Endothelial cell (in vitro differentiated cells): ENCODE measurements around the gene LENG8. TPM values are rescaled to one million over a fixed set of nuclear protein-coding genes. Genes with fewer than 3 reads are reported as not detected.
A peak's percentile ranks its signal among the peaks of the same experiment; 100 is the strongest.

Experiments used
- DNase-seq: peaks from one replicate; pipeline ENCODE4 v3.0.0; 2021; ENCODE audit warnings: low spot score
- H3K27ac Mint-ChIP-seq: one replicate; pipeline ENCODE4 v1.8.0; 2021; ENCODE audit warnings: mixed read lengths, inconsistent platforms; ENCODE audit not compliant: unreplicated experiment
- H3K27me3 Mint-ChIP-seq: one replicate; pipeline ENCODE4 v1.8.0; 2021; ENCODE audit warnings: mild to moderate bottlenecking, moderate library complexity, mixed read lengths, inconsistent platforms; ENCODE audit not compliant: unreplicated experiment
- H3K36me3 Mint-ChIP-seq: one replicate; pipeline ENCODE4 v1.8.0; 2021; ENCODE audit warnings: mild to moderate bottlenecking, low read depth, mixed read lengths, inconsistent platforms; ENCODE audit not compliant: unreplicated experiment
- H3K4me1 Mint-ChIP-seq: one replicate; pipeline ENCODE4 v1.8.0; 2021; ENCODE audit warnings: mild to moderate bottlenecking, mixed read lengths, inconsistent platforms; ENCODE audit not compliant: unreplicated experiment
- H3K4me3 Mint-ChIP-seq: one replicate; pipeline ENCODE4 v1.8.0; 2021; ENCODE audit warnings: mild to moderate bottlenecking, mixed read lengths, inconsistent platforms; ENCODE audit not compliant: unreplicated experiment
- H3K9me3 Mint-ChIP-seq: one replicate; pipeline ENCODE4 v1.8.0; 2021; ENCODE audit warnings: mixed read lengths, inconsistent platforms; ENCODE audit not compliant: unreplicated experiment
- CTCF ChIP-seq: fragments of 200-600 bp; sonication (generic); IDR thresholded peaks from one replicate; pipeline ENCODE4 v1.5.0; 2021; ENCODE audit warnings: antibody characterized with exemption; ENCODE audit not compliant: unreplicated experiment
- total RNA-seq: library from RNA; stranded (reverse); fragmentation: NEBNext Ultra II Directional; extraction: Animal tissue kit (Norgen Biotek cat#: 25700); gene quantifications from one replicate; pipeline ENCODE4 v1.2.1, GENCODE V29; 2021; ENCODE audit not compliant: unreplicated experiment

Gene LENG8
- total RNA-seq, 1 donor from 2014 or later, result 162 TPM

- H3K27ac Mint-ChIP-seq, result no peak overlapping the region
- H3K4me3 Mint-ChIP-seq, result no peak overlapping the region
- H3K4me1 Mint-ChIP-seq, result peaks cover 7% of the 10 kb centered on the region
- peaks cover 8% of the 10 kb centered on the region for H3K27me3 Mint-ChIP-seq
- H3K36me3 Mint-ChIP-seq, result no peaks in the 10 kb centered on the region
- no peak for DNase-seq
- no peaks in the 10 kb centered on the region for H3K9me3 Mint-ChIP-seq
- TF ChIP-seq CTCF, result no peak
Observed at GRCh38 chr19:54431255-54431838, 17.7 kb upstream of the LENG8 start.

- no peaks in the 10 kb centered on the region for H3K9me3 Mint-ChIP-seq
- peaks cover 8% of the 10 kb centered on the region for H3K27me3 Mint-ChIP-seq
- H3K4me1 Mint-ChIP-seq, result peaks cover 7% of the 10 kb centered on the region
- TF ChIP-seq CTCF, result no peak
- no peak overlapping the region for H3K27ac Mint-ChIP-seq
- no peak overlapping the region for H3K4me3 Mint-ChIP-seq
- no peaks in the 10 kb centered on the region for H3K36me3 Mint-ChIP-seq
- no peak for DNase-seq
Observed at GRCh38 chr19:54432144-54432738, 16.8 kb upstream of the LENG8 start.

GRCh38 chr19:54433697-54434096 lies 15.3 kb upstream of the LENG8 start:
- DNase-seq, result no peak
- TF ChIP-seq CTCF, result no peak
- no peaks in the 10 kb centered on the region for H3K36me3 Mint-ChIP-seq
- H3K27ac Mint-ChIP-seq, result no peak overlapping the region
- peaks cover 7% of the 10 kb centered on the region for H3K4me1 Mint-ChIP-seq
- no peaks in the 10 kb centered on the region for H3K9me3 Mint-ChIP-seq
- H3K4me3 Mint-ChIP-seq, result no peak overlapping the region
- peaks cover 5% of the 10 kb centered on the region for H3K27me3 Mint-ChIP-seq

DNA sequence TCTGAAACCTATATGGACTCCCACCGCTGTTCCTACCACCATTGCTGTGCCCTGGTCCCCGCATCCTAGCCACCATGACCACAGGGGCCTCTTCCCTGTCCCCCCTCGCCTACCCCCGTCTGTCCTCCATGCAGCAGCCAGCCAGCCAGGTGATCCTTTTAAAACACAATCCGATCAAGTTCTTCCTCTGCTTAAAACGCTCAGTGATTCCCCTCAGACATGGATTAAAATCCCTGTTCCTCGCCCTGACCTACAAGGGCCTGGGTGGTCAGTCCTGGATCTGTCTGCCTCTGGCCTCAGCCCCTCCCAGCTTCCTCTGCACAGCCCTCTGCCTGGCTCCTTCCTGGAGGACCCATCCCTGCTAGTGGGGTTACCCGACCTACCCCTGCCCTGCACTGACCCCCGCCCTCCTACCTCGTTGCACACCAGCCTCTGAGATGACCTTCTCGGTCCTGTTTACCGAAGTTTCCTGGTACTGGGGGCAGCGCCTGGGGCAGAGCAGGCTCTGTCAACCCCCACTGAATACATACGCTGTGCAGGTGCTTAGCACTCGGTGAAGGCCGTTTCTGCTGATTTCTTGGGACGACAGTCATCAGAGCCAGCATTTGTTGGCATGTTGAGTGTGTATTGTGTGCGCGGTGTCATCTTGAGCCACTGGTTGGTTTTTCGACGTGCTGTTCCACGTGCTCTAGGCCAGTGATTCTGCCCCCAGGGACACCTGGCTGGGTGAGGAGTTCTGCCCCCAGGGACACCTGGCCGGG lies 14.7 kb upstream of the LENG8 start:
- DNase-seq, result no peak
- Mint-ChIP-seq H3K9me3 (no peaks in the 10 kb centered on the region), H3K27me3 (peaks cover 4% of the 10 kb centered on the region), H3K36me3 (no peaks in the 10 kb centered on the region), H3K4me1 (peaks cover 7% of the 10 kb centered on the region), H3K4me3 (peak overlapping the region; percentile 42), H3K27ac (no peak overlapping the region)
- TF ChIP-seq CTCF, result no peak

- H3K36me3 Mint-ChIP-seq, result no peaks in the 10 kb centered on the region
- H3K4me1 Mint-ChIP-seq, result peaks cover 7% of the 10 kb centered on the region
- H3K4me3 Mint-ChIP-seq, result peak overlapping the region; percentile 56
- no peak for TF ChIP-seq CTCF
- no peaks in the 10 kb centered on the region for H3K9me3 Mint-ChIP-seq
- H3K27me3 Mint-ChIP-seq, result peaks cover 3% of the 10 kb centered on the region
- H3K27ac Mint-ChIP-seq, result no peak overlapping the region
- no peak for DNase-seq
Observed at GRCh38 chr19:54434873-54435214, 14.2 kb upstream of the LENG8 start.
